H1 (cell line): ENCODE data around the gene CRAT.

ENCODE experiments used
- MAFK ChIP-seq: IDR thresholded peaks from 2 replicates; pipeline ENCODE4 v1.6.1; 2012; ENCODE audit warnings: low read depth, mild to moderate bottlenecking, improper control_type of control experiment, low read length
- SIX5 ChIP-seq: IDR thresholded peaks from 2 replicates; pipeline ENCODE4 v1.6.1; 2011; ENCODE audit warnings: mild to moderate bottlenecking, low read depth, low read length
- TF ChIP-seq, protein P1 (sequence below), 3 experiments: IDR thresholded peaks; 1 replicate in 2 of 3; 2 replicates in 1 of 3; pipeline versions ENCODE4 v1.5.1 to v1.6.1; 2011; ENCODE audit warnings: low read length in 3 of 3, mild to moderate bottlenecking in 3 of 3, inconsistent platforms in 2 of 3, low read depth in 1 of 3, moderate library complexity in 1 of 3; ENCODE audit not compliant: insufficient read depth in 1 of 3; ENCODE audit errors: control extremely low read depth in 1 of 3
- TF ChIP-seq, protein P2 (sequence below): IDR thresholded peaks from 2 replicates; pipeline ENCODE4 v1.6.1; 2012; ENCODE audit warnings: inconsistent platforms

DNA sequence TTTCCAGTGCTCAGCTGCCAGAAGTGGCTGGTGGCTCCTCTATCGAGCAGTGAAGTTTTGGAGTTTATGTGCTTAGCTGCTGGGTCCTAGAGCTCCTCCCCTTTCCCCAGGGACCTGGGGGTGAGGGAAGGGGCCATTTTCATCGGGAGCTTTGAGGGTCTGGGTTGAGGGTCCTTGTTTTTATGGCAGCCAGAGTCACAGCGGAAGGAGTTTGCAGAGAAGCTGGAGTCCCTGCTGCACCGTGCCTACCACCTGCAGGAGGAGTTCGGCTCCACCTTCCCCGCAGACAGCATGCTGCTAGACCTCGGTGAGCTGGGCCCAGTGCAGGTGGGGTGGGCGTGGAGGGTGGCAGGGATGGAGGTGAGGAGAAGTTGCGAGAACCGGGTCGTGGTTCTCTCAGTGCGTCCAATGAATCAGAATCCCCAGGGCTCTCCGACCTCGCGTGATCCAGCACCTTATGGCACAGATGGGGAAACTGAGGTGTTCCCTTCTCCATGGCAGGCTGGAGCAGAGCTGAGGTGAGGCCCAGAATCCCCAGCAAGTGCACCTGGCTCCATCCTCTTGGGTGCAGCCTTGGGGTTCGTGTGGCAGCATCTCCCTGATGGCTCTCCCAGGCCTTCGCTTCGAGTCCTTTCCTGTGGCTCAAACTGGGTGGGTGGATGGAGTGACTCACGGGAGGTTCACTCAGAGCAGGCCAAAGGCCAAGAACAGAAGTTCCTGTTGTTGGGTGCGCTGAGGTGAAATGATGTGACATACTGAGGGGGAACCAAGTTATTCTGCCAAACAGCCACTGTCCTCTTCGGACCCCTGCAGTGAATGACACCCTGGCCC, 51.4 kb downstream of the CRAT start:
- TF ChIP-seq MAFK = no peak
- TF ChIP-seq SIX5 = no peak
- TF ChIP-seq, protein P1, sequence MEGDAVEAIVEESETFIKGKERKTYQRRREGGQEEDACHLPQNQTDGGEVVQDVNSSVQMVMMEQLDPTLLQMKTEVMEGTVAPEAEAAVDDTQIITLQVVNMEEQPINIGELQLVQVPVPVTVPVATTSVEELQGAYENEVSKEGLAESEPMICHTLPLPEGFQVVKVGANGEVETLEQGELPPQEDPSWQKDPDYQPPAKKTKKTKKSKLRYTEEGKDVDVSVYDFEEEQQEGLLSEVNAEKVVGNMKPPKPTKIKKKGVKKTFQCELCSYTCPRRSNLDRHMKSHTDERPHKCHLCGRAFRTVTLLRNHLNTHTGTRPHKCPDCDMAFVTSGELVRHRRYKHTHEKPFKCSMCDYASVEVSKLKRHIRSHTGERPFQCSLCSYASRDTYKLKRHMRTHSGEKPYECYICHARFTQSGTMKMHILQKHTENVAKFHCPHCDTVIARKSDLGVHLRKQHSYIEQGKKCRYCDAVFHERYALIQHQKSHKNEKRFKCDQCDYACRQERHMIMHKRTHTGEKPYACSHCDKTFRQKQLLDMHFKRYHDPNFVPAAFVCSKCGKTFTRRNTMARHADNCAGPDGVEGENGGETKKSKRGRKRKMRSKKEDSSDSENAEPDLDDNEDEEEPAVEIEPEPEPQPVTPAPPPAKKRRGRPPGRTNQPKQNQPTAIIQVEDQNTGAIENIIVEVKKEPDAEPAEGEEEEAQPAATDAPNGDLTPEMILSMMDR (IDR thresholded peaks at IDR 0.05; ENCODE audit: control extremely low read depth in 1 of 3, insufficient read depth in 1 of 3, low read depth in 1 of 3, low read length in 3 of 3) = no peak
- TF ChIP-seq, protein P2, sequence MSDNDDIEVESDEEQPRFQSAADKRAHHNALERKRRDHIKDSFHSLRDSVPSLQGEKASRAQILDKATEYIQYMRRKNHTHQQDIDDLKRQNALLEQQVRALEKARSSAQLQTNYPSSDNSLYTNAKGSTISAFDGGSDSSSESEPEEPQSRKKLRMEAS = no peak
